GM20000 (cell line): ENCODE measurements around the gene TUBB4B.

ENCODE experiments used
- DNase-seq: peaks from one replicate; pipeline ENCODE4 v3.0.0; 2012; ENCODE audit warnings: low spot score
- CTCF ChIP-seq: IDR thresholded peaks from 2 replicates; pipeline ENCODE4 v1.5.1; 2012; ENCODE audit warnings: mild to moderate bottlenecking, control low read depth; ENCODE audit errors: extremely low read depth, missing control alignments

Gene TUBB4B

GRCh38 chr9:137275588-137276472 is 34.7 kb downstream of the TUBB4B start:
- TF ChIP-seq CTCF: no peak
- no peak for DNase-seq

GRCh38 chr9:137276473-137277328 is 35.6 kb downstream of the TUBB4B start:
- DNase-seq: peak; percentile 53
- TF ChIP-seq CTCF: no peak

- peak; percentile 4 for TF ChIP-seq CTCF
- peak; percentile 96 for DNase-seq
Observed at GRCh38 chr9:137277329-137278041, 36.4 kb downstream of the TUBB4B start, which contains the start of gene TOR4A. Gene TOR4A, plus strand, starts transcription at chr9:137277726. Its CDS starts 964 bp downstream, at chr9:137278690.

GRCh38 chr9:137278061-137278701 is 37.1 kb downstream of the TUBB4B start:
- TF ChIP-seq CTCF: no peak
- DNase-seq: peak; percentile 67

DNA sequence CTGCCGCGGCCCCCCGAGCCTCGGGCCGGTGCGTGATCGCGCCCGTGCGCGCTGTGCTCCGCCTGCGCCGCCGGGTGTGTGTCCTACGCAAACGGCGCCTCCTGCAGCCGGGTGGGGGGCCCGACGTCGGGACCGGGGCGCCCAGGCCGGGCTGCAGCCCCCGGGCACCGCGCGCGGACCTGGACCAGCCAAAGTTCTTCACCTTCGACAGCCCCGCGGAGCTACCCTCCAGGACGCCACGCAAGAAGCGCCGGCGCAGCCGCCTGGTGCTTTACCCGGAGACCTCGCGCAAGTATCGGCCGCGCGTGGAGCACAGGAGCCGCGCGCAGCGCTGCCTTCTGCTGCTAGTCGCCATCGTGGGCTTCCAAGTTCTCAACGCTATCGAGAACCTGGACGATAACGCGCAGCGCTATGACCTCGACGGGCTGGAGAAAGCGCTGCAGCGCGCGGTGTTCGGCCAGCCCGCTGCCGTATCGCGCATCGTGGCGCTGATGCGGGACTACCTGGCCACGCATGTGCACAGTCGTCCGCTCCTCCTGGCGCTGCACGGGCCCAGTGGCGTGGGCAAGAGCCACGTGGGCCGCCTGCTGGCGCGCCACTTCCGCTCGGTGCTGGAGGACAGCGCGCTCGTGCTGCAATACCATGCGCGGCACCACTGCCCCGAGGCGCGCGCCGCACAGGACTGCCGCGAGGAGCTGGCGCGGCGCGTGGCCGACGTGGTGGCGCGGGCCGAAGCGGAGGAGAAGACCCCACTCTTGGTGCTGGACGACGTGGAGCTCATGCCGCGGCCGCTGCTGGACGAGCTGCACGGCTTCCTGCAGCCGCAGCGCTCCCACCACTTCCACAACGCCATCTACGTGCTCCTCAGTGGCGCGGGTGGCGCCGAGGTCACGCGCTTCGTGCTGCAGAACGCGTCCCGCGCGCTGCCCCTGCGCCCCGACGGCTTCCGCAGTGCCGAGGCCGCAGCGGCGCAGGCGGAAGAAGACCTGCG is 37.9 kb downstream of the TUBB4B start:
- no peak for DNase-seq
- TF ChIP-seq CTCF: no peak

GRCh38 chr9:137279741-137280473 is 38.8 kb downstream of the TUBB4B start:
- TF ChIP-seq CTCF: no peak
- DNase-seq: no peak
